ENCODE measurements around the gene TRPM2. TPM values are rescaled to one million over a fixed set of nuclear protein-coding genes. Genes with fewer than 3 reads are reported as not detected.

Gene TRPM2
- total RNA-seq, 1 donor, result not detected

- TF ChIP-seq CTCF (IDR thresholded peaks at IDR 0.05; ENCODE audit: insufficient read depth, low read length), result no peak
- DNase-seq (ENCODE audit: low read depth), result no peak
- H3K4me3 ChIP-seq (ENCODE audit: low read depth, low read length), result no peak overlapping the region
Measured at GRCh38 chr21:44427241-44428120, 74.1 kb downstream of the TRPM2 start.

GRCh38 chr21:44428281-44428960 is 75.0 kb downstream of the TRPM2 start:
- no peak for DNase-seq (ENCODE audit: low read depth)
- no peak for TF ChIP-seq CTCF (IDR thresholded peaks at IDR 0.05; ENCODE audit: insufficient read depth, low read length)
- H3K4me3 ChIP-seq (ENCODE audit: low read depth, low read length), result no peak overlapping the region

DNA sequence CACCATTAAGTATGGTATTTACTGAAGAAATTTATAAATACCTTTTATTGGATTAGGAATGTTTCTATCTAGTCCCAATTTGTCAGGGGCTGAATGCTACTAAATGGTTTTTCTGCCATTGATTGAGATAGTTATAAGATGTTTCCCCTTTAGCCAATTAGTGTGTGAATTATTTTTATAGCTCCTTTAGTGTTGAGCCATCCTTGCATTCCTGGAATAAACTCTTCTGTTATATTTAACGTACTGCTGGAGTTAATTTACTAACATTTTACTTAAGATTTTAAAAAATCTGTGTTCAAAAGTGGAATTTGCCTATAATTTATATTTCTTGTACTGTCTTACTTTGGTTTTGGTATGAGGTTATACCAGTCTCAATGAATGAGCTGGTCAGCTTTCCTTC is 76.5 kb downstream of the TRPM2 start:
- no peak for TF ChIP-seq CTCF (IDR thresholded peaks at IDR 0.05; ENCODE audit: insufficient read depth, low read length)
- no peak for DNase-seq (ENCODE audit: low read depth)
- no peak overlapping the region for H3K4me3 ChIP-seq (ENCODE audit: low read depth, low read length)

- DNase-seq (ENCODE audit: low read depth), result no peak
- H3K4me3 ChIP-seq (ENCODE audit: low read depth, low read length), result no peak overlapping the region
- TF ChIP-seq CTCF (IDR thresholded peaks at IDR 0.05; ENCODE audit: insufficient read depth, low read length), result no peak
Measured at GRCh38 chr21:44431300-44431699, 77.9 kb downstream of the TRPM2 start.

DNA sequence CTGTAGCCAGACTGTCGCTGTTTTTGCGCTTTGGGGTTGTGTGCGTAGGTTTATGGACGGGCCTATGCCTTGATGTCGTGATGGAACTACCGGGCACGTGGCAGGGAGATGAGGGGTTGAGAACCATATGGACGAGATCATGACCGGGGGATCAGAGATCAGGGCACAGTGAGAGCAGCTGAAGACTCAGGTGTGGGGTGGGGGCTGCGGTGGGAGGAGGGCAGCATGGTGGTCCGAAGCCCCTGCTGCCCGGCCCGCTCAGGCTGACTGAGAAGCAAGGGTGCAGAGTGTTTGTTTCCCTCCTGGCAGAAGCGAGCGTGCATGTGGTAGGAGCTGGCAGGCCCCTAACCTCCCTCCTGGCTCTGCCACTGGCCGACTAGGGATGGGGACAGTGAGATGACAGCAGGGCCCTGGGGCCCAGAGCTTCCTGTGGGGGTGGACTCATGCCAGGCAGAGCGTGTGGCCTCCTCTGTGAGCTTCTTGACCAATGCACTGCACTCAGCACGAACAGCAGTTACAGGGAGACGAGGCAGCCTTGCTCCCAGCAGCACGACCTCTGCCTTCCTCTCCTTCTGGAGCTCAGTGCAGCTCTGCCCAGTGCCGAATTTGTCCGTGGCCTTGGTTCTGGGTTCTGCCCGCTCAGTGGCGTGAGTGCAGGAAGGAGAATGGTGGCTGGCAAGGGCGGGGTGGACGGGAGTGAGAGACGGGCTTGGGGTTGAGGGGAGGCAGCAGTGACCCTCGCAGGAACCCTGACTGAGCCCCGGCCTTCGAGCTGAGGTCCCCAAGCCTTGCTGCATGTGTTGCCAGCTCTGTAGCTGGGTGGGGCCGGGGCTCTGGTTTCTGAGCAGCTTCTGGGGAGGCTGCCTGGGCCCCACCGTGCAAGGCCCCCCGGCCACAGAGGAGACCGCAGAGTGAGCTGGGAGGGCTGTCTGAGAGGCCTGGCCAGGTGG is 79.7 kb downstream of the TRPM2 start:
- DNase-seq (ENCODE audit: low read depth), result no peak
- no peak overlapping the region for H3K4me3 ChIP-seq (ENCODE audit: low read depth, low read length)
- TF ChIP-seq CTCF (IDR thresholded peaks at IDR 0.05; ENCODE audit: insufficient read depth, low read length), result no peak

- no peak for TF ChIP-seq CTCF (IDR thresholded peaks at IDR 0.05; ENCODE audit: insufficient read depth, low read length)
- H3K4me3 ChIP-seq (ENCODE audit: low read depth, low read length), result no peak overlapping the region
- no peak for DNase-seq (ENCODE audit: low read depth)
Measured at GRCh38 chr21:44433791-44434567, 80.6 kb downstream of the TRPM2 start.
